ENCODE measurements around the gene KIF6.

The KIF6 gene

GRCh38 chr6:39760226-39760952 is 35.2 kb upstream of the KIF6 start:
- Histone ChIP-seq H3F3A (ENCODE audit: low read depth) (no peaks in the 10 kb centered on the region), H2AFZ (ENCODE audit: low read length) (no peak overlapping the region), H3K27me3 (ENCODE audit: insufficient read depth, low read length, poor library complexity, severe bottlenecking) (no peaks in the 10 kb centered on the region), H3K4me1 (ENCODE audit: insufficient read depth, low read length, poor library complexity, severe bottlenecking) (no peaks in the 10 kb centered on the region), H3K4me3 (ENCODE audit: low read length, poor library complexity, severe bottlenecking) (no peak overlapping the region), H3K79me2 (ENCODE audit: insufficient read depth, low read length) (no peaks in the 10 kb centered on the region), H3K9me2 (replicated peaks; ENCODE audit: low read depth, low read length) (no peaks in the 10 kb centered on the region), H4K20me1 (ENCODE audit: insufficient read depth, low read length, poor library complexity, severe bottlenecking) (no peaks in the 10 kb centered on the region), H3K4me2 (ENCODE audit: low read depth, low read length, poor library complexity, severe bottlenecking) (no peak overlapping the region), H3K36me3 (ENCODE audit: insufficient read depth, low read length) (no peaks in the 10 kb centered on the region), H3K9ac (ENCODE audit: low read depth, low read length, poor library complexity, severe bottlenecking) (no peak overlapping the region), H3K9me3 (ENCODE audit: insufficient read depth, low read depth, low read length) (no peaks in the 10 kb centered on the region)
- TF ChIP-seq CTCF (conservative IDR thresholded peaks at IDR 0.05; ENCODE audit: low read length) (no peak), EZH2phosphoT487 (IDR thresholded peaks at IDR 0.05; ENCODE audit: borderline replicate concordance) (no peak)

- TF ChIP-seq EZH2phosphoT487 (IDR thresholded peaks at IDR 0.05; ENCODE audit: borderline replicate concordance) (no peak), CTCF (conservative IDR thresholded peaks at IDR 0.05; ENCODE audit: low read length) (no peak)
- H3K9me2 ChIP-seq (replicated peaks; ENCODE audit: low read depth, low read length), result no peaks in the 10 kb centered on the region
Observed at GRCh38 chr6:39758905-39759605, 33.8 kb upstream of the KIF6 start.

GRCh38 chr6:39756582-39756981 is 31.4 kb upstream of the KIF6 start:
- Histone ChIP-seq H2AFZ (ENCODE audit: low read length) (no peak overlapping the region), H3K4me1 (ENCODE audit: insufficient read depth, low read length, poor library complexity, severe bottlenecking) (no peaks in the 10 kb centered on the region), H3K4me2 (ENCODE audit: low read depth, low read length, poor library complexity, severe bottlenecking) (no peak overlapping the region), H3K4me3 (ENCODE audit: low read length, poor library complexity, severe bottlenecking) (no peak overlapping the region), H4K20me1 (ENCODE audit: insufficient read depth, low read length, poor library complexity, severe bottlenecking) (no peaks in the 10 kb centered on the region), H3K9me3 (ENCODE audit: insufficient read depth, low read depth, low read length) (no peaks in the 10 kb centered on the region), H3F3A (ENCODE audit: low read depth) (no peaks in the 10 kb centered on the region), H3K9ac (ENCODE audit: low read depth, low read length, poor library complexity, severe bottlenecking) (no peak overlapping the region), H3K9me2 (replicated peaks; ENCODE audit: low read depth, low read length) (no peaks in the 10 kb centered on the region), H3K27me3 (ENCODE audit: insufficient read depth, low read length, poor library complexity, severe bottlenecking) (no peaks in the 10 kb centered on the region), H3K79me2 (ENCODE audit: insufficient read depth, low read length) (no peaks in the 10 kb centered on the region), H3K36me3 (ENCODE audit: insufficient read depth, low read length) (no peaks in the 10 kb centered on the region)
- TF ChIP-seq EZH2phosphoT487 (IDR thresholded peaks at IDR 0.05; ENCODE audit: borderline replicate concordance), result no peak
- no peak for TF ChIP-seq CTCF (conservative IDR thresholded peaks at IDR 0.05; ENCODE audit: low read length)

More at GRCh38 chr6:39758905-39759605, 33.8 kb upstream of the KIF6 start:
- no peak overlapping the region for H3K4me2 ChIP-seq (ENCODE audit: low read depth, low read length, poor library complexity, severe bottlenecking)
- no peaks in the 10 kb centered on the region for H3K79me2 ChIP-seq (ENCODE audit: insufficient read depth, low read length)
- H2AFZ ChIP-seq (ENCODE audit: low read length), result no peak overlapping the region
- H4K20me1 ChIP-seq (ENCODE audit: insufficient read depth, low read length, poor library complexity, severe bottlenecking), result no peaks in the 10 kb centered on the region
- no peaks in the 10 kb centered on the region for H3F3A ChIP-seq (ENCODE audit: low read depth)
- no peak overlapping the region for H3K4me3 ChIP-seq (ENCODE audit: low read length, poor library complexity, severe bottlenecking)
- H3K4me1 ChIP-seq (ENCODE audit: insufficient read depth, low read length, poor library complexity, severe bottlenecking), result no peaks in the 10 kb centered on the region
- no peaks in the 10 kb centered on the region for H3K36me3 ChIP-seq (ENCODE audit: insufficient read depth, low read length)
- no peaks in the 10 kb centered on the region for H3K9me3 ChIP-seq (ENCODE audit: insufficient read depth, low read depth, low read length)
- no peak overlapping the region for H3K9ac ChIP-seq (ENCODE audit: low read depth, low read length, poor library complexity, severe bottlenecking)
- H3K27me3 ChIP-seq (ENCODE audit: insufficient read depth, low read length, poor library complexity, severe bottlenecking), result no peaks in the 10 kb centered on the region

Measured in Loucy (cell line).